ENCODE results near the gene EPS8L2.

EPS8L2 gene

DNA sequence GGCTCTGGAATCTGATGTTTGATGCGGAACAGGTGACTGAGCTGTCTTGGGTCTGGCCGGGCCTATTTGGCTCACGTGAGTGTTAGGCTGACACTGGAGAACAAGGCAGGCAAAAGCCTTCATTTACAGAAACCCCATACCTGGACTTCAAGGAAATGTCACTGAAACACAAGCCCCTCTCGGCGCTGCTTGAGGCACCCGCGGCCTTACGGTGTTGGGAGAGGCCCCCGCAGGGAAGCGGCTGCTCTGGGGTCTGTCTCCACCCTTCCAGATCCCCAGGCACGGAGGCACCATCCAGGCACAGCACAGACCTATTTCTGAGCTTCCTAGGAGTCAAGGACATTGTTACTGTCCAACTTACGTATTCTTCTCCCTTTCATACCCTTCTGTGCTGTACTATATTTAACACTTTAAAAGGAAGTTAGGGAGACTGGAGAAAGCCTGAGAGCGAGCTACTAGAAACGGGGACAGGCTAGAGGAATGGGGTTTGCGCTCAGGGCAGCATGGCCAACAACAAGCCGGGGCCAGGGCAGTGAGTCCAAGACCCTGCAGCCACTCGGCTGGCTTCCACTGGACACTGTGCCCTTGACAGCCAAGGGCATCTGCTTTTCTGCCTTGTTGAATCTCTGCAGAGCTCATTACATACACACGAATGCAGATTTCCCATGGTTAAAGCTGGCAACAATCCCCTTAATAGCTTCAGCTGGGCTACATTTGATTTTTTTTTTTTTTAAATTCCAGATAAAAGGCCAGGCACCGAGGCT, 45.2 kb upstream of the EPS8L2 start:
- TF ChIP-seq, protein P1, sequence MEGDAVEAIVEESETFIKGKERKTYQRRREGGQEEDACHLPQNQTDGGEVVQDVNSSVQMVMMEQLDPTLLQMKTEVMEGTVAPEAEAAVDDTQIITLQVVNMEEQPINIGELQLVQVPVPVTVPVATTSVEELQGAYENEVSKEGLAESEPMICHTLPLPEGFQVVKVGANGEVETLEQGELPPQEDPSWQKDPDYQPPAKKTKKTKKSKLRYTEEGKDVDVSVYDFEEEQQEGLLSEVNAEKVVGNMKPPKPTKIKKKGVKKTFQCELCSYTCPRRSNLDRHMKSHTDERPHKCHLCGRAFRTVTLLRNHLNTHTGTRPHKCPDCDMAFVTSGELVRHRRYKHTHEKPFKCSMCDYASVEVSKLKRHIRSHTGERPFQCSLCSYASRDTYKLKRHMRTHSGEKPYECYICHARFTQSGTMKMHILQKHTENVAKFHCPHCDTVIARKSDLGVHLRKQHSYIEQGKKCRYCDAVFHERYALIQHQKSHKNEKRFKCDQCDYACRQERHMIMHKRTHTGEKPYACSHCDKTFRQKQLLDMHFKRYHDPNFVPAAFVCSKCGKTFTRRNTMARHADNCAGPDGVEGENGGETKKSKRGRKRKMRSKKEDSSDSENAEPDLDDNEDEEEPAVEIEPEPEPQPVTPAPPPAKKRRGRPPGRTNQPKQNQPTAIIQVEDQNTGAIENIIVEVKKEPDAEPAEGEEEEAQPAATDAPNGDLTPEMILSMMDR (conservative IDR thresholded peaks at IDR 0.05; ENCODE audit: low read depth, low read length) = no peak
- no peak for DNase-seq (ENCODE audit: low read depth)
- H3K4me3 ChIP-seq (ENCODE audit: low read length) = no peak overlapping the region

DNA sequence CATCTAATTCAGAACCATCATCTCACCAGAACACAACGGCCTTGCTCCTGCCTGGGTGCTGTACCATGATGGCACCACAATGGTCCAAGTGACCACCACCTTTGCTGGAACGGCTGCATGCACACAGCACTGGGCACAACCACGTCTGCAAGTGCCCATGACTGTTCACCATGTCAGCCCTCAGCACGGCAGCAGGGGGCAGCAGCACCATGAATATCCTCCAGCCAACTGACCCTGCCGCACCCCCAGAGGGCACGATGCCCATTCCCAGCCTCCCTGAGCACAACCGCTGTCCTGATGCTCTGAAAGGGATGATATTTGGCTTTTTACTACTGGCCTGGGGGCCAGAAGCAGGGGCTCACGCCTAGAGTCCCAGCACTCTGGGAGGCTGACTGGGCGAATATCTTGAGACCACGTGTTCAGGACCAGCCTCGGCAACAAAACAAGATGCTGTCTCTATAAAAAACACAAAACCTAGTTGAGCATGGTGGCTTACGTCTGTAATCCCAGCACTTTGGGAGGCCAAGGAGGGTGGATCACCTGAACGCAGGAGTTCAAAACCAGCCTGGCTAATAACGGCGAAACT, 43.2 kb upstream of the EPS8L2 start:
- TF ChIP-seq, protein P1 (conservative IDR thresholded peaks at IDR 0.05; ENCODE audit: low read depth, low read length) = peak; percentile 70
- no peak for DNase-seq (ENCODE audit: low read depth)
- H3K4me3 ChIP-seq (ENCODE audit: low read length) = no peak overlapping the region

DNA sequence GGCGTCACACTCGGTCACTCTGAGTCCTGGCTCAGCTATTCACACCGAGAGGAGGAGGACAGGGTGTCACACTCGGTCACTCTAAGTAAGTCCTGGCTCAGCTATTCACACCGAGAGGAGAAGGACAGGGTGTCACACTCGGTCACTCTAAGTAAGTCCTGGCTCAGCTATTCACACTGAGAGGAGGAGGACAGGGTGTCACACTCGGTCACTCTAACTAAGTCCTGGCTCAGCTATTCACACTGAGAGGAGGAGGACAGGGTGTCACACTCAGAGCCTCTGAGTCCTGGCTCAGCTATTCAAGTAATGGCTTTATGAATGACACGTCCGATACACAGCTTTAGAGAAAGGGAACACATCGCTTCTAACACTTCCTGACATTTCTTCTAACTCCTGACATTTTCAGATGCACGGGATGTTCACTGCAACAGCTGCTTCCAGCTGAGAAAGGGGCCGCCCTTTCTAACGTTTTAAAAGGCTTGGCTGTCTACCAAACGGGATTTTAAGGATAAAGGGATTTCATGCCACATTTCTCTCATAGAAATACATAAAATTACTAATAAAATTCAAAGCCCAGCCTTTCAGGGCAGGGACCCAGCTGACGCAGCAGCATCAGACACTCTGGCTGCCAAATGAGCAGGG, 40.8 kb upstream of the EPS8L2 start:
- no peak for DNase-seq (ENCODE audit: low read depth)
- H3K4me3 ChIP-seq (ENCODE audit: low read length) = no peak overlapping the region
- TF ChIP-seq, protein P1 (conservative IDR thresholded peaks at IDR 0.05; ENCODE audit: low read depth, low read length) = no peak

DNA sequence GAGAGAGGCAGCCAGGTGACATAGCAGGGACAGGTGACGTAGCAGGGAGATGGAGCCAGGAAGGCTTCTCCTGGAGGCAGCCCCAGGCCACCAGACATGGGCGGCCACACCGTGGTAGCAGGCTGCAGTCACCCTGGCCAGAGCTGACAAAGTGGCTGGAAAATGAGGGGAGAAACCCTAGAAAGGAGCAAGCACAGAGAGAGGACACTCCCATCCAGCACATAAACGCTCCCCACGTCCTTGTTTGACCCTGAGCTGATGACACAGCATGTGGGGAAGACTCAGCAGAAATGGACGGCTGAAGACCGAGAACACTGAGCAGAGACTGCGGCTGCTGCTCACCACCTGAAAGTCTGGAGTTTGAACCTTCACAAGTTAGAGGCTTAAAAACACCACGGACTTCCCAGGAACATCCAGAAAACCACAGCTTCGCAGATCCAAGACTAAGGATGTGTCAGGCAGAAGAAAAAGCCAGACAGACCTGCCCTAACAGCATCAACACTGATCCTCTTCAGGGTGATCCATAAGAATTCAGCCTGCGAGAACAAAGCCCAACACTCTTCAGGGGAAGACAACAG, 40.2 kb upstream of the EPS8L2 start:
- TF ChIP-seq, protein P1 (conservative IDR thresholded peaks at IDR 0.05; ENCODE audit: low read depth, low read length) = no peak
- H3K4me3 ChIP-seq (ENCODE audit: low read length) = no peak overlapping the region
- no peak for DNase-seq (ENCODE audit: low read depth)

DNA sequence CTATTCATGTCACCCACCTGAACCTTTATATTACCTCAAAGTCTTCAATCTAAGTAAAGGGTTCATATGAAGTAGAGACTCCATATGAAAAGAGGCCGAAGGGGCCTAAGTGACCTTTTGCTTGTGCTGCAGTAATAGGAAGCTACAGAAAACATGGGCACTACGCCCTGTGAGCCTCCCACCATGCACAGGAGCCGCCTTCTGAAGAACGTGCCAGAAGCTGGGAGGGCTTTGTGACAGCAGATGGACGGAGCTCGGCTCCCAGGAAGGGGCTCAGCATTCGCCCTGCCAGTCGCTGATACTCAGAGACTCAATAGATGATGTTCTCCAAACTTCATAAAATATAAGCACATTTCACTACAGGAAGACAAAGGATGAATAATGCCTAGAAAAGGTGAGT, 32.2 kb upstream of the EPS8L2 start:
- DNase-seq (ENCODE audit: low read depth) = no peak
- H3K4me3 ChIP-seq (ENCODE audit: low read length) = no peak overlapping the region
- TF ChIP-seq, protein P1 (conservative IDR thresholded peaks at IDR 0.05; ENCODE audit: low read depth, low read length) = no peak

DNA sequence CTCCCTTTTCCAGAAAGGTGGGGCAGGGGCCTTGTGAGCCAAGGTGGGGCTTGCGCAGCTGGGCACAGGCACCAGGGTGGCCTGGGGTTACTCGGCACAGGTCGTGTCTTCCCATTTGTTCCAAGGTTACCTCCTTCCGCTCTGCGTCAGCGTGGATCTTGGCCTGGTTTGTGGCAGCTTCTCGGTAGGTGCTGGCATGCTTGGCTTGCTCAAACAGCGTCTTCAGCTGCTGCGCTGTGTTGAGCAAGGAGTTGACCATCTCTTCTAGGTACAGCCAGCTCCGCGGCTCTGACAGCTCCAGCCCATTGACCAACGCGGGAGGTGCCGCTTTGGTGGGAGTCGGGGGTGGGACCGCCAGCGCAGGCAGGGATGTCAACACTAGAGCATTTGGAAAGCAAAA, 31.6 kb upstream of the EPS8L2 start:
- no peak overlapping the region for H3K4me3 ChIP-seq (ENCODE audit: low read length)
- TF ChIP-seq, protein P1 (conservative IDR thresholded peaks at IDR 0.05; ENCODE audit: low read depth, low read length) = no peak
- DNase-seq (ENCODE audit: low read depth) = no peak

Data from retinal pigment epithelial cell (primary cell).